22Rv1 (cell line): ENCODE data around the gene WDR27.

ENCODE experiments used
- H3K27ac ChIP-seq: fragments of 450-650 bp; 2 replicates; pipeline ENCODE4 v1.5.1; 2017
- CTCF ChIP-seq: fragments of 450-650 bp; IDR thresholded peaks from 2 replicates; pipeline ENCODE4 v1.5.1; 2017; ENCODE audit warnings: mild to moderate bottlenecking
- ZFX ChIP-seq: fragments of 450-650 bp; IDR thresholded peaks from 2 replicates; pipeline ENCODE4 v1.6.1; 2017; ENCODE audit warnings: antibody characterized with exemption, borderline replicate concordance

Gene WDR27

GRCh38 chr6:169656546-169657283 is 45.1 kb downstream of the WDR27 start:
- TF ChIP-seq CTCF = no peak
- TF ChIP-seq ZFX = no peak
- H3K27ac ChIP-seq = no peak overlapping the region

GRCh38 chr6:169654598-169655391 is 47.0 kb downstream of the WDR27 start:
- TF ChIP-seq CTCF = peak; percentile 27
- no peak for TF ChIP-seq ZFX
- peak overlapping the region; percentile 37; the same call in 1 of the 2 replicates for H3K27ac ChIP-seq

GRCh38 chr6:169653691-169654090 is 48.1 kb downstream of the WDR27 start:
- no peak overlapping the region for H3K27ac ChIP-seq
- no peak for TF ChIP-seq ZFX

GRCh38 chr6:169652896-169653295 is 48.9 kb downstream of the WDR27 start:
- no peak overlapping the region for H3K27ac ChIP-seq
- no peak for TF ChIP-seq CTCF
- no peak for TF ChIP-seq ZFX

GRCh38 chr6:169651498-169651897 is 50.3 kb downstream of the WDR27 start:
- no peak overlapping the region for H3K27ac ChIP-seq
- no peak for TF ChIP-seq CTCF
- no peak for TF ChIP-seq ZFX

GRCh38 chr6:169650959-169651292 is 50.9 kb downstream of the WDR27 start:
- TF ChIP-seq ZFX = no peak
- TF ChIP-seq CTCF = no peak
- H3K27ac ChIP-seq = no peak overlapping the region

GRCh38 chr6:169650241-169650958 is 51.4 kb downstream of the WDR27 start:
- no peak overlapping the region for H3K27ac ChIP-seq
- TF ChIP-seq ZFX = no peak
- no peak for TF ChIP-seq CTCF
